TTC549 (cell line): ENCODE data around the gene KCTD1.

Experiments
- FAIRE-seq: peaks from 2 replicates; lab custom pipeline; 2012; peaks lifted over from hg19 to GRCh38; lab: Jason Lieb, UNC

The KCTD1 gene

GRCh38 chr18:26424428-26425147 is 123.8 kb downstream of the KCTD1 start:
- FAIRE-seq, result no peak

GRCh38 chr18:26422472-26423162 is 125.7 kb downstream of the KCTD1 start:
- FAIRE-seq, result no peak

DNA sequence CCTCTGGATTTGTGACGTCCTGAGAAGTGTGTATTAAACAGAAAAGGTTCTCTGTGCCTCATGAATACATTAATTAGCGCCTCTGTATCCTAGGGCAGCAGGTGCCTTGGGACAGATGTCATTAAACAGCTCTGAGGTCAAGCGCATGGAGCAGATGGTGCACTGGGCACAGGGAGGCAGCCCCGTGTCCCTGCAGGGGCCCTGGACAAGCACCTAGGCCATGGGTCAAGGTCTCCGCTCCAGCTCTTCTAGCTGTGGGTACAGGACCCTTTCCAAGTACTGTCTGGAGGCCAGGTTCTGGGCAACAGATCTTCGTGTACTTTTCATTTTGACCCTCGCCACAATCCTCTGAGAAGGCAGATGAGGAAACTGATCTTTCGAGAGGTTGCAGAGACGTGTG is 126.4 kb downstream of the KCTD1 start:
- no peak for FAIRE-seq

GRCh38 chr18:26421503-26421902 is 126.8 kb downstream of the KCTD1 start:
- no peak for FAIRE-seq

DNA sequence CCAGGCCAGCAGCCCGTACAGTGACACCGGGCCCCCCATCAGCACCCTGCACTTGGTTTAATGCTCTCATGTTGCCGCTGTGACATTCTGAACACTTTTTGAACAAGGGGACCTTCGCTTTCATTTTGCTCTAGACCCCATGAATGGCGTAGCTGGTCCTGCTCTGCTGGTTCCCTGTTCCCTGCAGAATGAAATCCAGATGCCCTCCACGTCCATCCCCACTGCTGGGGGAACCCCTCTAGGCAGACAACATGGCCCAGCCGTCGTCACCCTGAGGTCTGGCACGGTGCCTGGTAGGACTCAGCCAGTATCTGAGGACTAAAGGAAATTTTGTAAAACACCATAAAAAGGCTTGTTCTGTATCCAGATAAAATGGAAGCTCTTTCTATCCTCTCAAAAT is 128.6 kb downstream of the KCTD1 start:
- no peak for FAIRE-seq

- FAIRE-seq, result no peak
Measured at GRCh38 chr18:26418225-26418624, 130.1 kb downstream of the KCTD1 start.

GRCh38 chr18:26417190-26417589 is 131.2 kb downstream of the KCTD1 start:
- FAIRE-seq, result no peak

DNA sequence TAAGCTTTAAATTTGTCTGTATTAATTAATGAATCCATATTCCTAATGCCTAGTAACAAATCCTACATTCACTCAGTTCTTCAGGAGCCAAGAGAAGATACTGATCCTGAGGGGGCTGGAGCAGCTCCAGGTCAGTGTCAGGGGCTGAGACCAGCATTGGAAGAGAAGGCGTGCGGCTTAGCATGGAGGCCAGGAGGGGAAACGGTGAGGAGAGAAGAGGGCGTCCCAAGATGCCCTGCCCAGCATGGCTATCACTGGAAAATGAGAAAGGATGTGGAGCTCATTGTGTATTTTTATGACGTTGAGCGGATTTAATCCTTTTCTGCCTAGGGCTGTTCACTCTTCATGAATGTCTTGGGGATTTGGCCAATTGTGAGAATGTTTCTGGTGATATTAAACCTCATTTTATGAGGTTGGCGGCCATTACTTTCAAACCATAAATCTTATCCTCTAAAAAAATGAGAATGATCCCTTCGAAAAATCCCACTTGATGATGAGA is 131.7 kb downstream of the KCTD1 start:
- FAIRE-seq, result no peak

- FAIRE-seq, result no peak
Measured at GRCh38 chr18:26415631-26416030, 132.7 kb downstream of the KCTD1 start.

DNA sequence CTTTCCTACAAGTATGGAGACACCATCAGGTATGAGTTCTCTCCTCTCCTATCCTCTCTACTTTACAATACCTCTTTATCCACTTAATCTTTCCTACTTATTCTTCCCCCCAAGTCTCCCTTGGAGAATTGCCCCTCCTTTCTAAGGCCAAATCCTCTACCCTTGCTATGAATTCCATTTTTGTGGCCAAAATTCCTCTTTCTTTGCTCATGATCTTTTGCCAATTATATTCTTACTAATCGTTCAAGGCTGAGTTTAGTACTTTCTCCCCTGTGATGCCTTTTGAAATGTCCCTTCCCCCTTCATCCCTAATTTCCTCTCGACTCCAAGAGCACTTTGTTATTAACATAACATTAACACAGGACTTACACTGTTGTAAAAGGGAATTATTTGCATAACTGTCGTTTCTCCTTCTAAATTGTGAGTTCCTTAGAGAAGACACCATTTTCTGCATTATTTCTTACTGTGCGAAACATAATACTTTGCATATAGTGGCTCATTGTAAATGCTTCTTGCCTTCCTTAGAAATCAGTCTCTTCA is 133.4 kb downstream of the KCTD1 start:
- FAIRE-seq, result no peak

GRCh38 chr18:26409091-26409490 is 139.3 kb downstream of the KCTD1 start:
- no peak for FAIRE-seq

- no peak for FAIRE-seq
Measured at GRCh38 chr18:26407736-26408601, 140.4 kb downstream of the KCTD1 start.

DNA sequence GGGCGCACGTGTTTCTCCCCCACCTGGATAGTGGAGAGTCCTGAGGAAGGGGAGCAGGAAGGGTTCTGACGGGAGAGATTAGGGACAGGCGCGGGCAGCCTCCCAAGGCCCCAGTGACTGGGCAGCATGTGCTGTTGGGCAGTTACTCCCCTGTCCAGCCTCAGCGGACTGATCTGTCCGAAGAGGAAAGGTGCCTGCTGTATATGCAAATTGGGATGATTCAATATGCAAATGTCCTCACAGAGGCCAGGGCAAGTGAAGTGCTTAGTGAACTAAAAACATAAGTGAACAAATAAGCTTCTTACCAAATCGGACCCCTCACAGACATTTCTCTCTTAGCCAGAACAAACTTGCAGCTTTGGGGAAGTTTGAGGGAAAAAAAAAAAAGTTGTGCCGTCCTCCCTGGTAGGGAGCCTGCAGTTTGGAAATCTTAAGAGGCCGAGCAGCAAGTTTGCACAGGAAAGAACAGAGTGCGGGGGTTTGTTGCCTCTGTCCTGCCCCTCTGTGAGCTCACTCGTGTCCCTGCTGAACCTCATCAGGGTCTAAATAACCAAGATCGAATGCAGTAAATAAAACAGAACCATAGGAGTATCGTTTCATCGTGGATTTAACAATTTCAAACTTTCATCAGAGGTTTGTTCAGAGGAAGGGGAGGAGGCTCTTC is 141.4 kb downstream of the KCTD1 start:
- FAIRE-seq, result no peak

DNA sequence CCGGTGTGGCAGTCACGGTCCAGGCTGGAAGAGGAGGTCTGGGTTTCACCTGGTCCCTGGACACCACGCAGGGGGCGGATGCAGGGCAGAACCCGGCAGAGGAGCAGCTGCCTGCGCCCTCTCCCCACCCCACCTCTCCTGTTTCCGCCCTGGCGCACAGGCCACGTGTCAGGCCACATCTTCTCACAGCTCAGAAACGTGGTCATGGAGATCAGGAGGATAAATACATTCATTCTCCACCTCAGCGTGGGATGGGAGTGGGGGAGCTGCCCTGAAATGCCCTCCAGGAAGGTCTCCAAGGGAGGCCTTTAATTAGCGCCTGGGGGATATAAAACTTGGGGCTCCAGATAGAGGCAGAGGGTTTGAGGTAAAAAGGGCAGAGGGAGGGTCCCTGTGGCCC is 142.0 kb downstream of the KCTD1 start:
- no peak for FAIRE-seq

GRCh38 chr18:26405190-26405801 is 143.1 kb downstream of the KCTD1 start:
- FAIRE-seq, result no peak
